GM21390 (cell line): ENCODE measurements around the gene TRMO.
A peak's percentile ranks its signal among the peaks of the same experiment; 100 is the strongest.
"Not testable (repeated sequence)": the region's sequence is repeated elsewhere in the genome, so short reads cannot be mapped to it uniquely, and the experiment has no call there.

ENCODE experiments used
- ATAC-seq: cut with Tn5 transposase; IDR thresholded peaks from one replicate; pipeline ENCODE4 v1.9.1; 2021; ENCODE audit not compliant: unreplicated experiment

Gene TRMO

GRCh38 chr9:97921959-97922724 lies at the start of gene TRMO:
TRMO (minus strand) TSS chr9:97922500; CDS start chr9:97922493, 7 bp downstream.
- ATAC-seq = peak; percentile 79

- ATAC-seq = no peak
Observed at GRCh38 chr9:97970165-97970564, 47.9 kb upstream of the TRMO start.

- no peak for ATAC-seq
Observed at GRCh38 chr9:97969014-97969413, 46.7 kb upstream of the TRMO start.

GRCh38 chr9:97966493-97966892 lies 44.2 kb upstream of the TRMO start:
- no peak for ATAC-seq

GRCh38 chr9:97964901-97965300 lies 42.6 kb upstream of the TRMO start:
- ATAC-seq = no peak

- no peak for ATAC-seq
Observed at GRCh38 chr9:97963232-97963631, 40.9 kb upstream of the TRMO start.

- no peak for ATAC-seq
Observed at GRCh38 chr9:97962575-97962974, 40.3 kb upstream of the TRMO start.

GRCh38 chr9:97962136-97962535 lies 39.8 kb upstream of the TRMO start:
- no peak for ATAC-seq

GRCh38 chr9:97961361-97961760 lies 39.1 kb upstream of the TRMO start:
- no peak for ATAC-seq

- ATAC-seq = not testable (repeated sequence)
Observed at GRCh38 chr9:97960678-97961328, 38.5 kb upstream of the TRMO start.

GRCh38 chr9:97959585-97959984 lies 37.3 kb upstream of the TRMO start:
- ATAC-seq = no peak

GRCh38 chr9:97958812-97959511 lies 36.7 kb upstream of the TRMO start:
- no peak for ATAC-seq

GRCh38 chr9:97956331-97956730 lies 34.0 kb upstream of the TRMO start:
- no peak for ATAC-seq

GRCh38 chr9:97954550-97954989 lies 32.3 kb upstream of the TRMO start:
- ATAC-seq = peak; percentile 81

- ATAC-seq = not testable (repeated sequence)
Observed at GRCh38 chr9:97950873-97951272, 28.6 kb upstream of the TRMO start.

- ATAC-seq = not testable (repeated sequence)
Observed at GRCh38 chr9:97947094-97947493, 24.8 kb upstream of the TRMO start.

GRCh38 chr9:97945470-97945869 lies 23.2 kb upstream of the TRMO start:
- ATAC-seq = not testable (repeated sequence)

- ATAC-seq = no peak
Observed at GRCh38 chr9:97944612-97945011, 22.3 kb upstream of the TRMO start.

GRCh38 chr9:97943308-97943855 lies 21.1 kb upstream of the TRMO start:
- no peak for ATAC-seq

- no peak for ATAC-seq
Observed at GRCh38 chr9:97941323-97941722, 19.0 kb upstream of the TRMO start.

GRCh38 chr9:97940741-97941140 lies 18.4 kb upstream of the TRMO start:
- ATAC-seq = no peak

- ATAC-seq = no peak
Observed at GRCh38 chr9:97940233-97940632, 17.9 kb upstream of the TRMO start.
